ENCODE data around the gene GBP1.
"Not testable (repeated sequence)": the region's sequence is repeated elsewhere in the genome, so short reads cannot be mapped to it uniquely, and the experiment has no call there.

The GBP1 gene

GRCh38 chr1:89063094-89063493, 1.9 kb downstream of the GBP1 start:
- FAIRE-seq (peak; percentile 42), DNase-seq (ENCODE audit: extremely low spot score, insufficient read length, low read depth) (no peak)

- no peak for DNase-seq (ENCODE audit: extremely low spot score, insufficient read length, low read depth)
- FAIRE-seq = no peak
These were observed 4.9 kb downstream of the GBP1 start for GRCh38 chr1:89060091-89060490.

- DNase-seq (ENCODE audit: extremely low spot score, insufficient read length, low read depth) (no peak), FAIRE-seq (peak; percentile 18)
These were observed 13.1 kb downstream of the GBP1 start for GRCh38 chr1:89051955-89052312.

GRCh38 chr1:89051300-89051954, 13.6 kb downstream of the GBP1 start:
- FAIRE-seq = no peak

GRCh38 chr1:89050649-89051033, 14.4 kb downstream of the GBP1 start:
- DNase-seq (ENCODE audit: extremely low spot score, insufficient read length, low read depth) (no peak), FAIRE-seq (no peak)

More at GRCh38 chr1:89051300-89051954, 13.6 kb downstream of the GBP1 start:
- no peak for DNase-seq (ENCODE audit: extremely low spot score, insufficient read length, low read depth)

- not testable (repeated sequence) for DNase-seq (ENCODE audit: extremely low spot score, insufficient read length, low read depth); FAIRE-seq
These were observed 14.9 kb downstream of the GBP1 start for GRCh38 chr1:89049901-89050648.

- not testable (repeated sequence) for DNase-seq (ENCODE audit: extremely low spot score, insufficient read length, low read depth); FAIRE-seq
These were observed 15.8 kb downstream of the GBP1 start for GRCh38 chr1:89049187-89049586.

- DNase-seq (ENCODE audit: extremely low spot score, insufficient read length, low read depth) (no peak), FAIRE-seq (no peak)
These were observed 17.3 kb downstream of the GBP1 start for GRCh38 chr1:89047734-89048133.

GRCh38 chr1:89046318-89047183, 18.5 kb downstream of the GBP1 start:
- peak; percentile 84 for FAIRE-seq
- not testable (repeated sequence) for DNase-seq (ENCODE audit: extremely low spot score, insufficient read length, low read depth)

GRCh38 chr1:89044970-89045721, 19.9 kb downstream of the GBP1 start:
- no peak for FAIRE-seq
- no peak for DNase-seq (ENCODE audit: extremely low spot score, insufficient read length, low read depth)

GRCh38 chr1:89043940-89044339, 21.1 kb downstream of the GBP1 start:
- FAIRE-seq (no peak), DNase-seq (ENCODE audit: extremely low spot score, insufficient read length, low read depth) (no peak)

GRCh38 chr1:89042491-89042890, 22.5 kb downstream of the GBP1 start:
- no peak for DNase-seq (ENCODE audit: extremely low spot score, insufficient read length, low read depth)
- FAIRE-seq = no peak

GRCh38 chr1:89041721-89042120, 23.3 kb downstream of the GBP1 start:
- FAIRE-seq (no peak), DNase-seq (ENCODE audit: extremely low spot score, insufficient read length, low read depth) (no peak)

GRCh38 chr1:89041119-89041641, 23.8 kb downstream of the GBP1 start:
- FAIRE-seq (peak; percentile 84), DNase-seq (ENCODE audit: extremely low spot score, insufficient read length, low read depth) (no peak)

GRCh38 chr1:89040315-89040626, 24.7 kb downstream of the GBP1 start:
- FAIRE-seq = no peak
- DNase-seq (ENCODE audit: extremely low spot score, insufficient read length, low read depth) = no peak

- no peak for DNase-seq (ENCODE audit: extremely low spot score, insufficient read length, low read depth)
- peak; percentile 74 for FAIRE-seq
These were observed 27.8 kb downstream of the GBP1 start for GRCh38 chr1:89037186-89037585.

GRCh38 chr1:89035080-89035479, 29.9 kb downstream of the GBP1 start:
- DNase-seq (ENCODE audit: extremely low spot score, insufficient read length, low read depth) = no peak
- no peak for FAIRE-seq

- DNase-seq (ENCODE audit: extremely low spot score, insufficient read length, low read depth); FAIRE-seq: not testable (repeated sequence)
These were observed 31.0 kb downstream of the GBP1 start for GRCh38 chr1:89034004-89034403.

- not testable (repeated sequence) for DNase-seq (ENCODE audit: extremely low spot score, insufficient read length, low read depth); FAIRE-seq
These were observed 36.0 kb downstream of the GBP1 start for GRCh38 chr1:89029051-89029450.

GRCh38 chr1:89025928-89026327, 39.1 kb downstream of the GBP1 start:
- no peak for DNase-seq (ENCODE audit: extremely low spot score, insufficient read length, low read depth)
- FAIRE-seq = peak; percentile 21

Measured in GM18507 (cell line).